Caco-2 (cell line): ENCODE results near the gene SCGN. TPM values are rescaled to one million over a fixed set of nuclear protein-coding genes. Genes with fewer than 3 reads are reported as not detected.

Experiments
- BruUV-seq: library from RNA; stranded (reverse); fragments of 400-500 nt; replicated peaks from 2 replicates; lab custom pipeline; 2021; lab: Mats Ljungman, UMichigan
- CTCF ChIA-PET: fragments of 300-600 bp; sonication (Branson Sonifier 250); formaldehyde crosslinking; loops from one replicate; lab custom pipeline; 2022; ENCODE audit warnings: antibody characterized with exemption; lab: Charles Lee
- POLR2A ChIA-PET: fragments of 300-600 bp; sonication (Branson Sonifier 250); formaldehyde crosslinking; loops from one replicate; lab custom pipeline; 2022; ENCODE audit warnings: antibody characterized with exemption; lab: Charles Lee
- DNase-seq, 2 experiments: peaks; one replicate each; pipeline versions ENCODE4 v3.0.0 to v3.0.0-alpha.2; 2020 to 2022
- H3K27me3 ChIP-seq: replicated peaks from 2 replicates; pipeline ENCODE4 v1.6.0; 2011; ENCODE audit warnings: low read length; ENCODE audit not compliant: control insufficient read depth, insufficient read depth
- H3K36me3 ChIP-seq: 2 replicates; pipeline ENCODE4 v1.5.1; 2011; ENCODE audit warnings: low read length; ENCODE audit not compliant: control insufficient read depth, insufficient read depth
- H3K4me1 ChIP-seq: fragments of 250-450 bp; sonication (Bioruptor Pico); 2 replicates; pipeline ENCODE4 v1.5.1; 2020; ENCODE audit warnings: mild to moderate bottlenecking
- H3K4me3 ChIP-seq: 2 replicates; pipeline ENCODE4 v1.5.1; 2011; ENCODE audit warnings: low read depth, mild to moderate bottlenecking, control low read depth, low read length
- H3K9me3 ChIP-seq: fragments of 250-450 bp; sonication (Bioruptor Pico); 2 replicates; pipeline ENCODE4 v1.5.1; 2020; ENCODE audit warnings: mild to moderate bottlenecking, moderate library complexity
- H3K27ac Mint-ChIP-seq: one replicate; pipeline ENCODE4 v1.8.0; 2022; ENCODE audit warnings: mixed read lengths; ENCODE audit not compliant: unreplicated experiment
- H3K27me3 Mint-ChIP-seq: one replicate; pipeline ENCODE4 v1.8.0; 2022; ENCODE audit warnings: mixed read lengths; ENCODE audit not compliant: insufficient read depth, unreplicated experiment
- H3K36me3 Mint-ChIP-seq: one replicate; pipeline ENCODE4 v1.8.0; 2022; ENCODE audit warnings: mild to moderate bottlenecking, mixed read lengths; ENCODE audit not compliant: insufficient read depth, unreplicated experiment
- H3K4me1 Mint-ChIP-seq: one replicate; pipeline ENCODE4 v1.8.0; 2022; ENCODE audit warnings: low read depth, mixed read lengths; ENCODE audit not compliant: unreplicated experiment
- H3K4me3 Mint-ChIP-seq: one replicate; pipeline ENCODE4 v1.8.0; 2022; ENCODE audit warnings: mild to moderate bottlenecking, moderate library complexity, mixed read lengths; ENCODE audit not compliant: unreplicated experiment
- H3K9me3 Mint-ChIP-seq: one replicate; pipeline ENCODE4 v1.8.0; 2022; ENCODE audit warnings: mixed read lengths; ENCODE audit not compliant: unreplicated experiment
- CTCF ChIP-seq, 2 experiments: fragments of 200-600 bp in 1 of 2; IDR thresholded peaks; 1 replicate in 1 of 2; 2 replicates in 1 of 2; pipeline versions ENCODE4 v1.5.1 to v1.8.0; 2011 to 2022; ENCODE audit warnings: antibody characterized with exemption in 1 of 2, control low read depth in 1 of 2, inconsistent platforms in 1 of 2, low read depth in 1 of 2, low read length in 1 of 2, mild to moderate bottlenecking in 1 of 2, moderate library complexity in 1 of 2; ENCODE audit not compliant: insufficient read depth in 1 of 2, severe bottlenecking in 1 of 2, unreplicated experiment in 1 of 2
- intact Hi-C: fragments of 100-400 bp; cut with micrococcal nuclease; formaldehyde crosslinking; loops from one replicate; pipeline ENCODE4 v1.10.0; 2022; ENCODE audit not compliant: unreplicated experiment
- total RNA-seq: library from RNA; stranded (reverse); gene quantifications from 2 replicates; pipeline ENCODE4 v1.2.3, GENCODE V29; 2022

Gene SCGN
- total RNA-seq, 1 experiment from 2014 or later: 7.7 TPM

GRCh38 chr6:25745836-25746235 lies 93.8 kb downstream of the SCGN start:
- peaks cover 27% of the 10 kb centered on the region for H3K4me1 ChIP-seq
- H3K27me3 ChIP-seq: no peaks in the 10 kb centered on the region
- no TSS peak for BruUV-seq
- H3K4me1 Mint-ChIP-seq: peaks cover 7% of the 10 kb centered on the region
- CTCF ChIA-PET: no interaction called here
- H3K36me3 ChIP-seq: no peaks in the 10 kb centered on the region
- H3K4me3 Mint-ChIP-seq: no peak overlapping the region
- peaks cover 2% of the 10 kb centered on the region for H3K9me3 Mint-ChIP-seq
- H3K27me3 Mint-ChIP-seq: no peaks in the 10 kb centered on the region
- intact Hi-C loops: no loop called here
- H3K36me3 Mint-ChIP-seq: no peaks in the 10 kb centered on the region
- H3K9me3 ChIP-seq: peaks cover 3% of the 10 kb centered on the region; the same call in 1 of the 2 replicates
- POLR2A ChIA-PET: no interaction called here
- TF ChIP-seq CTCF (IDR thresholded peaks at IDR 0.05; ENCODE audit: insufficient read depth in 1 of 2, low read depth in 1 of 2, low read length in 1 of 2, severe bottlenecking in 1 of 2, unreplicated experiment in 1 of 2): no peak
- no peak for DNase-seq
- no peak overlapping the region for H3K27ac Mint-ChIP-seq
- H3K4me3 ChIP-seq: no peak overlapping the region

GRCh38 chr6:25746968-25747367 lies 95.0 kb downstream of the SCGN start:
- Mint-ChIP-seq H3K4me3 (no peak overlapping the region), H3K27ac (no peak overlapping the region), H3K4me1 (peaks cover 7% of the 10 kb centered on the region), H3K27me3 (no peaks in the 10 kb centered on the region), H3K9me3 (no peaks in the 10 kb centered on the region), H3K36me3 (no peaks in the 10 kb centered on the region)
- Histone ChIP-seq H3K9me3 (peaks cover 3% of the 10 kb centered on the region; the same call in 1 of the 2 replicates), H3K27me3 (no peaks in the 10 kb centered on the region), H3K36me3 (no peaks in the 10 kb centered on the region), H3K4me1 (peaks cover 27% of the 10 kb centered on the region), H3K4me3 (no peak overlapping the region)
- DNase-seq: no peak
- POLR2A ChIA-PET: no interaction called here
- intact Hi-C loops: no loop called here
- CTCF ChIA-PET: no interaction called here
- BruUV-seq: no TSS peak
- TF ChIP-seq CTCF (IDR thresholded peaks at IDR 0.05; ENCODE audit: insufficient read depth in 1 of 2, low read depth in 1 of 2, low read length in 1 of 2, severe bottlenecking in 1 of 2, unreplicated experiment in 1 of 2): no peak

- Mint-ChIP-seq H3K4me3 (no peak overlapping the region), H3K27ac (no peak overlapping the region), H3K4me1 (peaks cover 7% of the 10 kb centered on the region), H3K36me3 (no peaks in the 10 kb centered on the region), H3K9me3 (no peaks in the 10 kb centered on the region), H3K27me3 (no peaks in the 10 kb centered on the region)
- no peak overlapping the region for H3K4me3 ChIP-seq
- no peak for DNase-seq
- H3K9me3 ChIP-seq: peaks cover 3% of the 10 kb centered on the region; the same call in 1 of the 2 replicates
- ChIA-PET CTCF (no interaction called here), POLR2A (no interaction called here)
- no peaks in the 10 kb centered on the region for H3K36me3 ChIP-seq
- no peaks in the 10 kb centered on the region for H3K27me3 ChIP-seq
- peaks cover 27% of the 10 kb centered on the region for H3K4me1 ChIP-seq
- BruUV-seq: no TSS peak
- intact Hi-C loops: no loop called here
- no peak for TF ChIP-seq CTCF (IDR thresholded peaks at IDR 0.05; ENCODE audit: insufficient read depth in 1 of 2, low read depth in 1 of 2, low read length in 1 of 2, severe bottlenecking in 1 of 2, unreplicated experiment in 1 of 2)
These were observed 95.5 kb downstream of the SCGN start for GRCh38 chr6:25747477-25747876.
